Muscle of leg (tissue), 11 donors: ENCODE results near the gene APC2. TPM values are rescaled to one million over a fixed set of nuclear protein-coding genes. Genes with fewer than 3 reads are reported as not detected.
"Not testable (repeated sequence)": the region's sequence is repeated elsewhere in the genome, so short reads cannot be mapped to it uniquely, and the experiment has no call there.

Source experiments
- DNase-seq: peaks from one replicate; pipeline ENCODE4 v3.0.0; 2013
- H3K27ac ChIP-seq: one replicate; pipeline ENCODE4 v1.5.1; 2013; ENCODE audit warnings: mild to moderate bottlenecking, low read length, control low read depth
- H3K27me3 ChIP-seq: one replicate; pipeline ENCODE4 v1.6.1; 2013; ENCODE audit warnings: low read length; ENCODE audit not compliant: control insufficient read depth, insufficient read depth
- H3K36me3 ChIP-seq: one replicate; pipeline ENCODE4 v1.6.1; 2013; ENCODE audit warnings: low read length; ENCODE audit not compliant: control insufficient read depth, insufficient read depth
- H3K4me1 ChIP-seq: one replicate; pipeline ENCODE4 v1.6.1; 2013; ENCODE audit warnings: low read length; ENCODE audit not compliant: control insufficient read depth, insufficient read depth
- H3K4me3 ChIP-seq: one replicate; pipeline ENCODE4 v1.5.1; 2013; ENCODE audit warnings: low read length, control low read depth
- H3K9me3 ChIP-seq: replicated peaks from 2 replicates; pipeline ENCODE4 v1.6.1; 2013; ENCODE audit warnings: low read depth, low read length; ENCODE audit not compliant: control insufficient read depth
- WGBS: methylation state at CpG from one replicate; pipeline ENCODE4 v1.1.5; 2013; ENCODE audit warnings: missing lambda C conversion rate; ENCODE audit not compliant: insufficient coverage; 5-methylcytosine and 5-hydroxymethylcytosine counted together
- polyA plus RNA-seq, 8 donors: library from polyadenylated mRNA; unstranded; fragments of 120-200 nt; gene quantifications; one replicate each; pipeline versions ENCODE4 v1.2.1 to v1.2.3, GENCODE V29; 2013; ENCODE audit warnings: inconsistent platforms in 1 of 8, low replicate concordance in 1 of 8; ENCODE audit not compliant: insufficient read length in 8 of 8, insufficient read depth in 1 of 8
- total RNA-seq: library from RNA; stranded (reverse); fragments of 120-200 nt; gene quantifications from one replicate; pipeline ENCODE4 v1.2.4, GENCODE V29; 2013

Gene APC2
- total and polyA plus RNA-seq, 9 donors: 0.40 to 1.3 (median 1.1) TPM

DNA sequence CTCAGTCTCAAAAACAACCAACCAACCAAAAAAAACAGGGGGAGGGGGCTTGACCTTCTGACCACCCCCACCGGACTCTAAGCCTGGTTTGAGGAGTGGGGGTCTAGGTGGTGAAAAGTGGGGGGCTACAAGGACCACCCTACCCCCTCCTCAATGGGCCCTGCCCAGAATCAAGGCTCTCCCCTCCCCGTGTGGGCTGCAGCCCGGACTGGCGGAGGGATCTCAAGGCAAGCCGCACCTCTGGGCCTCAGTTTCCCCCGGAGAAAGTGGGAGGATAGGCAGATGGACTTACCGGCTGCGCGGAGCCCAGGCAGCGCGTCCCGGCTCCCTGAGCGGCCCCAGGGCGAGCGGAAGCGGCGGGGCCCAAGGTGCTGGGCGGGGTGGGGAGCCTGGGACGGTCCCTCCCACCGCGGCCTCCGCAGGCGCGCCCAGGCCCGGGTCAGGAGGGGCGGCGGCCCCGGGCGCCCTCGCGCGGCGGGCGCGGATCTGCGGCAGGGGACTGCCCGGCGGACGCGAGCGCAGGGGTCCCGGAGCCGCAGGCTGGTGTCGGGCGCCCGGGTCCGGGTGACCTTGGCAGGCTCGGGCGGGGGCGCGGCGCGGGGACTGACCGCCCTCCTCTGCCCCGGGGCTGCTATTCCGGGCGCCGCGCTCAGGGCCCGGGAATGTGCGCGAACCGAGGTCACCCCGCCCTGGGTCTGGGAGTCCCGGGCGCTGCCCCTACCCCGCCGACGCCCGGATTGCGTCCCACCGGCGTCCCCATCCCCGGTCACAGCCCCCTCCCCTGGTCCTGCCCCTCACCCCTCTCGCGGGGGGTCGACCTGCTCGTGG is 63.0 kb downstream of the APC2 start, which contains the start of gene ADAMTSL5:
Gene ADAMTSL5, minus strand, starts transcription at position 349 of the 828 bp plus-strand sequence. CDS start 2,076 bp downstream, outside the sequence.
- Histone ChIP-seq H3K27me3 (peaks cover 45% of the 10 kb centered on the region), H3K36me3 (no peaks in the 10 kb centered on the region), H3K4me3 (peak within 1 kb of the TSS; percentile 43), H3K4me1 (peaks cover 25% of the 10 kb centered on the region), H3K9me3 (peaks cover 4% of the 10 kb centered on the region), H3K27ac (peak within 1 kb of the TSS; percentile 20)
- peak; percentile 63 for DNase-seq
- WGBS: under 1% methylated on average over 67 of the region's 78 CpGs

DNA sequence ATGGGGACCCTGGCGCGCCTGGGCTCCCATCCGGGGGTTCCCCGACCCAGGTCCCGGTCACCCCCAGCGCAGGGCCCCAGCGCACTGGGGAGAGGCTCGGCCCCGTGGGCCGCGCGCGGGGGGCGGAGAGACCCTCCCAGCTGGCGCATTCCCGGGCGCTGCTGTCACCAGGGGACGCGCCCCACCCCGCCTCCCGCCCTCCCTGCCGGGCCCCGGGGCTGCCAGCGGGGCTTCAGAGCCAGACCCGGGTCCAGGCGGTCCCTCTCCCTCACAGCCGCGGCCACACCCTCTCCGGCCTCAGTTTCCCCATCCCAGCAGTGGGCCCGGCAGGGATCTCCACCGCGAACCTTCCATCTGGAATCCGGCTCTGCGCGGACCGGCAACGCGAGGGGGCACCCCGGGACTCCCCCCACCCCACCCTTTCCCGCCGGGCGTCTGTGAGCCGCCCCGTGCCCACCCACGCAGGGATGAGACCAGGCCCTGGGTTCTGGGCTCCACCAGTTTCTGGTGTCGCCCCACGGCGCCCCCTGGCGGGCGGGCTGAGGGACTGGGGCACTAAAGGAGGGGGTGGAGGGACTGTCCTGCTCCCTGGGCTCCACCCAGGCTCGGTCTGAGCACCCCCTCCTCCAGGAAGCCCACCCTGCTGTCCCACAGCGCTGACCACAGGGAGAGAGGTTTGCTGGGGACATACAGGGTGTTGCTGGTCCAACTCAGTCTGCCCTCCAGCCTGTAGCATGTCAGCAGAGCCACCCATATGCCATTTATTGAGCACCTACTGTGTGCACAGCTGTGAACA is 63.8 kb downstream of the APC2 start:
- no peaks in the 10 kb centered on the region for H3K36me3 ChIP-seq
- peaks cover 21% of the 10 kb centered on the region for H3K4me1 ChIP-seq
- WGBS: 6% methylated on average over 32 of the region's 52 CpGs
- peaks cover under 1% of the 10 kb centered on the region for H3K9me3 ChIP-seq
- peak; percentile 37 for DNase-seq
- peak overlapping the region; percentile 20 for H3K27ac ChIP-seq
- H3K4me3 ChIP-seq: peak overlapping the region; percentile 43
- peaks cover 51% of the 10 kb centered on the region for H3K27me3 ChIP-seq

DNA sequence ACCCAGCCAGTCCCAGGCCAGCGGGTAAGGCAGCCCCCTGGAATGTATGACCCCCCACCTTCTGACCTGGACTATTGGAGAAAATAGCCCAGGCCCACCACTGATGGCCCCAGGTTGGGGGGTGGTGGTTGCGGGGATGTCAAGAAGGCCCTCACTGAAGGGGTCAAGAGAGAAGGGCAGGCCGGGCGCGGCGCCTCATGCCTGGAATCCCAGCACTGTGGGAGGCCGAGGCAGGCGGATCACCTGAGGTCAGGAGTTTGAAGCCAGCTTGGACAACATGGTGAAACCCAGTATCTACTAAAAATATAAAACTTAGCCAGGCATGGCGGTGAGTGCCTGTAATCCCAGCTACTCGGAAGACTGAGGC is 64.4 kb downstream of the APC2 start:
- Histone ChIP-seq H3K4me3 (no peak overlapping the region), H3K9me3 (no peaks in the 10 kb centered on the region), H3K27ac (no peak overlapping the region), H3K4me1 (peaks cover 21% of the 10 kb centered on the region), H3K27me3 (peaks cover 53% of the 10 kb centered on the region), H3K36me3 (no peaks in the 10 kb centered on the region)
- no peak for DNase-seq
- WGBS: 85% methylated on average over 2 of the region's 10 CpGs

DNA sequence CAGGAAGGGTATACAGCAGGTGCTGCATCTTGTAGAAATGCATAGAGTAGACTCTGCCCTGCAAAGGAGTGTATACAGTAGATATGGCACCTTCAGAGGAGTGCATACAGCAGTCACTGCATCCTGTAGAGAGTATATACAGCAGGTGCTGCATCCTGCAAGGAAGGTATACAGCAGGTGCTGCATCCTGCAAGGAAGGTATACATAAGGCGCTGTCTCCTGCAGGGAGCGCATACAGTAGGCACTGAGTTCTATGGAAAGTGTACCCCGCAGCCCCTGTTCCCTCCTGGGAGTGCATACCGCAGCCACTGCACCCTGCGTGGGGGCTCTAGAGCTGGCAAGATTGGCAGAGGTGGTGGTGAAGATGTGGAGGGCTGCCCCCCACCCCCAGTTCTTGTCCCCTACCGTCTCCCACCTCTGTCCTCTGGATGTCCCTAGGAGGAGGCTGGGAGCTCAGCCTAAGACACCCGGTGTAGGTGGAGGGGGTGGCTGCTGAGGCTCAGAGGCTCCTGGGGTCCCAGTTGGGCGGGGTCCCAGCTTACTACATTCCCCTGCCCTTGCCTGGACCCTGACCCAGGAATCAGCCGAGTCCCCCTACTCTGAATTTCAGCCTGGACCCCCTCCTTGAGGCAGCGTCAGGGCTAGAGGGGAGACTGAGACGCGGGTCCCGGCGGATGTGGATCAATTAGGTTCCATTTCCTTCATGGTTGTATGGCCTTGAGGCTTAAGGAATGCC is 65.2 kb downstream of the APC2 start:
- 50% methylated on average over 1 of the region's 14 CpGs for WGBS
- Histone ChIP-seq H3K27ac (no peak overlapping the region), H3K9me3 (no peaks in the 10 kb centered on the region), H3K36me3 (no peaks in the 10 kb centered on the region), H3K27me3 (peaks cover 54% of the 10 kb centered on the region), H3K4me3 (no peak overlapping the region), H3K4me1 (peaks cover 21% of the 10 kb centered on the region)
- DNase-seq: no peak

DNA sequence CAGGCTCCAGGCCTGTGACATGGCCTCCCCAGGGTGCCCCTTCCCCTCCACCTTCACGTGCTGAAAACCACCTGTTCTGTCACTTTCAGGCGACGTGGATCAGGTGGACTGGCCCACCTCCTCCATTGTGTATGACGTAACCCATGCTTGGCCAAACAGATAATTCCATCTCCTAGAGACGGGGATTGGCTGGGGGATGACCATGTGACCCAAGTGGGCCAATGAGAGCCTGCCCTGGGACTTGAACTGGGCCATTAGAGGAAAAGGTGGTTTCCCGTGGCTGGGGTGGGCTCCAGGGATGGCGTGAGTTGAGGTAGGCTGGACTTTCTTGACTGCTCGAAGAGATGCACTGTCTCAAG is 66.5 kb downstream of the APC2 start:
- H3K4me1 ChIP-seq: peaks cover 16% of the 10 kb centered on the region
- H3K36me3 ChIP-seq: no peaks in the 10 kb centered on the region
- peaks cover 53% of the 10 kb centered on the region for H3K27me3 ChIP-seq
- no peaks in the 10 kb centered on the region for H3K9me3 ChIP-seq
- no peak overlapping the region for H3K4me3 ChIP-seq
- H3K27ac ChIP-seq: no peak overlapping the region
- no peak for DNase-seq
- 55% methylated on average over 5 of the region's 8 CpGs for WGBS

DNA sequence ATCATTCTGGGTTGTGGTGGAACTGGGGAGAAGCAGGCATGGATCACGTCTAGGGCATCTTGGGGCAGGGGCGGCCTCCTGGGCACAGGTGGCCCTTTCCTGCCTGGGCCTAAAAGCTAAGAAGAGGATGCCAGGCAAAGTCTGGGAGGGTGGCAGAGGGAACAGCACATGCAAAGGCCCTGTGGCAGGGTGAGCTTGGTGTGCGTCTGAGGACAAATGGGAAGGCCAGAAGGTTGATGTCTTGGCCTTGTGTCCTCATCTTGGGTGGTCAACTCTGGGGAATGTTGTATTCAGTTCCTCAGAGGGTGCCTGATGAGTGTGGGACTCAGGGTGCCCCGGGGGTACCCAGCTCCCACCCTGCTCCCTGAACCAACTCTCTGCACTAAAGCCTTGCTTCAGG is 68.5 kb downstream of the APC2 start:
- DNase-seq: no peak
- no peaks in the 10 kb centered on the region for H3K36me3 ChIP-seq
- H3K9me3 ChIP-seq: no peaks in the 10 kb centered on the region
- WGBS: 86% methylated on average over 3 of the region's 4 CpGs
- H3K4me3 ChIP-seq: no peak overlapping the region
- no peak overlapping the region for H3K27ac ChIP-seq
- peaks cover 54% of the 10 kb centered on the region for H3K27me3 ChIP-seq
- peaks cover 10% of the 10 kb centered on the region for H3K4me1 ChIP-seq

DNA sequence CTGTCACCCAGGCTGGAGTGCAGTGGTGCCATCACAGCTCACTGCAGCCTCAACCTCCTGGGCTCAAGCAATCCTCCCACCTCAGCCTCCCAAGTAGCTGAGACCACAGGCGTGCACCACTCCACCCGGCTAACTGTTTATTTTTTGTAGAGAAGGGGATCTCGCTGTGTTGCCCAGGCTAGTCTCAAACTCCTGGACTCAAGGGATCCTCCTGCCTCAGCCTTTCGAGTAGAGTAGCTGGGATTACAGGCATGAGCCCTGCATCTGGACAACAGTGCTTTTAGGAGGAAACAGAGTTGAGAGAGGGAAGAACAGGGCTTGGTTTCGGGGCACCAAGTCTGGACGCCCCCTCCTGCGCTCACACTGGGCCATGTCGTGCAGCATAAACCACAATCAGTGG is 69.9 kb downstream of the APC2 start:
- peaks cover 53% of the 10 kb centered on the region for H3K27me3 ChIP-seq
- H3K4me1 ChIP-seq, H3K9me3 ChIP-seq, H3K4me3 ChIP-seq, DNase-seq, H3K36me3 ChIP-seq, H3K27ac ChIP-seq: not testable (repeated sequence)
- WGBS: 76% methylated on average over 6 of the region's 8 CpGs

DNA sequence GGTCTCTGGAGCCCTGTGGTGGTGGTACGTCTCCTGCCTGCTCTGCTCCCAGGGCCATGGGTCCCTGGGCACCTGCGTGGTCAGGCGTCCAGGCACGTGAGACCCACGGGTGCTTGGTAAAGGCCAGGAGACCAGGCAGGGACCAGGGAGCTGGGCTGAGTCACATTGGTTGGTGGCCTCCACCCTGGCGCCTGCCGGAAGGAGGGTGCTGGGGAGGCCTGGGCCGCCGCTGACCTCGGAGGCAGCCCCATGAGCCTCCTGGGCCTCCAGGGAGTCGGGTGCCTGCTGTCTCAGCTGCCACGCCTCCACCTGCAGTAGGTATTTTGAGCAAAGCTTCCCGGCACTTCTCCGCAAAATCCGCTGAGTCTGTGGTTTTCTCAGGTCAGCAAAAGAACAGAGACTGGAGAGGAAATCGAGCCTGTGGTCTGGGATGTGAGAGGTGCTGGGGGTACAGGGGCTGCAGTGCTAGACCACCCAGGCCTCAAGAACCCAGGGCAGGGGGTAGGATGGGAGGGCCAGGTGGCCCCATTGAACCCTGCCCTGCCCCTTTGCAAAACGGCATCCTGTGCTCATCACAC is 70.4 kb downstream of the APC2 start:
- no peak for DNase-seq
- no peaks in the 10 kb centered on the region for H3K9me3 ChIP-seq
- 65% methylated on average over 16 of the region's 17 CpGs for WGBS
- no peak overlapping the region for H3K4me3 ChIP-seq
- H3K27ac ChIP-seq: no peak overlapping the region
- peaks cover 10% of the 10 kb centered on the region for H3K4me1 ChIP-seq
- H3K27me3 ChIP-seq: peaks cover 53% of the 10 kb centered on the region
- no peaks in the 10 kb centered on the region for H3K36me3 ChIP-seq

DNA sequence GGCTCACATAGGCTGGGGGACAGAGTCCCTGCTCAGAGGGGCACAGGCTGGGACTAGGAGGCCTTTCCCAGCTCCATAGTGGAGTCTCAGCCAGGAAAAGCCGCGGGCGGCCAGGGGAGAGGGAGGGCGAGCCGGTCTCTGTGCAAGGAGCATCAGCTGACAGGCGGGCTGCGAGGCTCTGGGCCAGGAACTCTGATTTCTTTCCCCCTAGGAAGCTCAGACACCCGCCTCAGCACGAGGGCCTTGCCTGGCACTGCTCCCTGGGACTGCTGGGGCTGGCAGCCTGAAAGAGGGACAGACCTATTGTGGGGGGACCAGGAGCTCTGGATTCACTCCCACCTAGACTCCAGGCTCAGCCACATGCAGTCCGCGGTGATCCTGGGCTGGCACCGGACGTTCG is 71.7 kb downstream of the APC2 start:
- peak; percentile 42 for DNase-seq
- Histone ChIP-seq H3K9me3 (no peaks in the 10 kb centered on the region), H3K36me3 (no peaks in the 10 kb centered on the region), H3K27me3 (peaks cover 63% of the 10 kb centered on the region), H3K4me3 (no peak overlapping the region), H3K27ac (no peak overlapping the region), H3K4me1 (peaks cover 10% of the 10 kb centered on the region)
- 50% methylated on average over 9 of the region's 14 CpGs for WGBS
